ENCODE data around the gene GAS6. TPM values are rescaled to one million over a fixed set of nuclear protein-coding genes. Genes with fewer than 3 reads are reported as not detected.
A peak's percentile ranks its signal among the peaks of the same experiment; 100 is the strongest.

GAS6 gene
- total RNA-seq, 1 experiment from 2014 or later: 93.8 TPM

DNA sequence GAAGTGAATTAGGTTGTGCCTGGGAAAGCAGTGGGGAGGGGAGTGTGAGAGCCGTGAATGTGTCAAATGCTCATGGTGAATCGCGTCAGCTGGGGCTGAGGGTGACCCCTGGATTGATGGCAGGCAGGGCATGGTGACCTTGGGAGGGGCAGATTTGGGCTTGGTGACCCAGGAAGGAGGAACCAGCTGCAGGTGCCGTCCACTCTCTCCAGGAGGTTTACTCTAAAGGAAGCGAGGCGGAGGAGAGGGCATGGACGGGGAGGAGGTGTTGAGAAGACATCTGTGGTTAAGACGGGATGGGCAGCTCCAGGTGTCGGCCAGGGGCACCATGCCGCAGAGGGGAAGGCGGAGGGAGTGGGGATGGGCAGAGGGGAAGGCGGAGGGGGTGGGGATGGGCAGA lies 76.2 kb downstream of the GAS6 start:
- H4K20me1 ChIP-seq (ENCODE audit: insufficient read depth): no peaks in the 10 kb centered on the region
- no peaks in the 10 kb centered on the region for H3K36me3 ChIP-seq (ENCODE audit: low read depth)
- H3K4me3 ChIP-seq: no peak overlapping the region
- H3K79me2 ChIP-seq (ENCODE audit: low read depth): no peaks in the 10 kb centered on the region
- no TSS peak for BruUV-seq (replicated peaks)
- peaks cover 29% of the 10 kb centered on the region for H3K4me1 ChIP-seq (replicated peaks; ENCODE audit: insufficient read depth)
- peaks cover 12% of the 10 kb centered on the region; the same call in 1 of the 2 replicates for H3K9me3 ChIP-seq (ENCODE audit: insufficient read depth, low read depth)
- intact Hi-C loops (cut with micrococcal nuclease; ENCODE audit: unreplicated experiment): no loop called here
- H2AFZ ChIP-seq: no peak overlapping the region
- H3K27me3 ChIP-seq (ENCODE audit: insufficient read depth, low read depth): peaks cover 21% of the 10 kb centered on the region
- no peak overlapping the region for H3K4me2 ChIP-seq
- H3F3A ChIP-seq (ENCODE audit: insufficient read depth, low read depth): peaks cover 41% of the 10 kb centered on the region
- H3K27ac ChIP-seq: no peak overlapping the region
- no peak for DNase-seq
- ChIA-PET CTCF (no interaction called here), POLR2A (ENCODE audit: unreplicated experiment) (no interaction called here)
- no peak for TF ChIP-seq EZH2 (IDR thresholded peaks at IDR 0.05; ENCODE audit: low read depth)
- TF ChIP-seq, protein P1, sequence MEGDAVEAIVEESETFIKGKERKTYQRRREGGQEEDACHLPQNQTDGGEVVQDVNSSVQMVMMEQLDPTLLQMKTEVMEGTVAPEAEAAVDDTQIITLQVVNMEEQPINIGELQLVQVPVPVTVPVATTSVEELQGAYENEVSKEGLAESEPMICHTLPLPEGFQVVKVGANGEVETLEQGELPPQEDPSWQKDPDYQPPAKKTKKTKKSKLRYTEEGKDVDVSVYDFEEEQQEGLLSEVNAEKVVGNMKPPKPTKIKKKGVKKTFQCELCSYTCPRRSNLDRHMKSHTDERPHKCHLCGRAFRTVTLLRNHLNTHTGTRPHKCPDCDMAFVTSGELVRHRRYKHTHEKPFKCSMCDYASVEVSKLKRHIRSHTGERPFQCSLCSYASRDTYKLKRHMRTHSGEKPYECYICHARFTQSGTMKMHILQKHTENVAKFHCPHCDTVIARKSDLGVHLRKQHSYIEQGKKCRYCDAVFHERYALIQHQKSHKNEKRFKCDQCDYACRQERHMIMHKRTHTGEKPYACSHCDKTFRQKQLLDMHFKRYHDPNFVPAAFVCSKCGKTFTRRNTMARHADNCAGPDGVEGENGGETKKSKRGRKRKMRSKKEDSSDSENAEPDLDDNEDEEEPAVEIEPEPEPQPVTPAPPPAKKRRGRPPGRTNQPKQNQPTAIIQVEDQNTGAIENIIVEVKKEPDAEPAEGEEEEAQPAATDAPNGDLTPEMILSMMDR (conservative IDR thresholded peaks at IDR 0.05): no peak
- no peaks in the 10 kb centered on the region for H3K9me2 ChIP-seq (ENCODE audit: insufficient read depth)

DNA sequence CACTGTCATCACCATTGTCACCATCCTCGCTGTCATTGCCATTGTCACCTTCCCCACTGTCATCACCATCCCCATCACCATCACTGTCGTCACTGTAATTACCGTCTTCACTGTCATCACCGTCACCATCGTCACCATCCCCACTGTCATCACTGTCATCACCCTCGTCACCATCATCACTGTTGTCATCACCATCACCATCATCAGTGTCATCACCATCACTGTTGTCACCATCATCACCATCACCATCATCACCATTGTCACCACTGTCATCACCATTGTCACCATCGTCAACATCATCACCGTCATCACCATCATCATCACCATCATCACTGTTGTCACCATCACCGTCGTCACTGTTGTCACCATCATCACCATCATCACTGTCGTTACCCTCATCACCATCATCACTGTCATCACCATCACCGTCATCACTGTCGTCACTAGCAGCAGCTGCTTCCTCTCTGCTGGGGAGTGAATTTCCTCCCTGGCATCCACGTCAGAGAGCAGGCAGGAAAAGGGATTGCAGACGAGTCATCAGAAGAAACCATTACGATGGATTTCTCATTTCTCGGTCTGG lies 77.5 kb downstream of the GAS6 start:
- intact Hi-C loops (cut with micrococcal nuclease; ENCODE audit: unreplicated experiment): no loop called here
- Histone ChIP-seq H3K27me3 (ENCODE audit: insufficient read depth, low read depth) (0 out of 2 replicates have a peak, but pooled peaks cover 9% of the 10 kb centered on the region), H3K9me3 (ENCODE audit: insufficient read depth, low read depth) (peaks cover 12% of the 10 kb centered on the region; the same call in 1 of the 2 replicates), H3K79me2 (ENCODE audit: low read depth) (no peaks in the 10 kb centered on the region), H3K36me3 (ENCODE audit: low read depth) (no peaks in the 10 kb centered on the region), H3K4me1 (replicated peaks; ENCODE audit: insufficient read depth) (peaks cover 29% of the 10 kb centered on the region), H3K9me2 (ENCODE audit: insufficient read depth) (no peaks in the 10 kb centered on the region), H3K27ac (no peak overlapping the region), H2AFZ (no peak overlapping the region), H3K4me2 (peak overlapping the region; percentile 65; the same call in 1 of the 2 replicates), H3K4me3 (no peak overlapping the region), H3F3A (ENCODE audit: insufficient read depth, low read depth) (peaks cover 37% of the 10 kb centered on the region), H4K20me1 (ENCODE audit: insufficient read depth) (no peaks in the 10 kb centered on the region)
- ChIA-PET CTCF (no interaction called here), POLR2A (ENCODE audit: unreplicated experiment) (no interaction called here)
- DNase-seq: no peak
- TF ChIP-seq, protein P1 (conservative IDR thresholded peaks at IDR 0.05): no peak
- TF ChIP-seq EZH2 (IDR thresholded peaks at IDR 0.05; ENCODE audit: low read depth): no peak
- BruUV-seq (replicated peaks): no TSS peak

DNA sequence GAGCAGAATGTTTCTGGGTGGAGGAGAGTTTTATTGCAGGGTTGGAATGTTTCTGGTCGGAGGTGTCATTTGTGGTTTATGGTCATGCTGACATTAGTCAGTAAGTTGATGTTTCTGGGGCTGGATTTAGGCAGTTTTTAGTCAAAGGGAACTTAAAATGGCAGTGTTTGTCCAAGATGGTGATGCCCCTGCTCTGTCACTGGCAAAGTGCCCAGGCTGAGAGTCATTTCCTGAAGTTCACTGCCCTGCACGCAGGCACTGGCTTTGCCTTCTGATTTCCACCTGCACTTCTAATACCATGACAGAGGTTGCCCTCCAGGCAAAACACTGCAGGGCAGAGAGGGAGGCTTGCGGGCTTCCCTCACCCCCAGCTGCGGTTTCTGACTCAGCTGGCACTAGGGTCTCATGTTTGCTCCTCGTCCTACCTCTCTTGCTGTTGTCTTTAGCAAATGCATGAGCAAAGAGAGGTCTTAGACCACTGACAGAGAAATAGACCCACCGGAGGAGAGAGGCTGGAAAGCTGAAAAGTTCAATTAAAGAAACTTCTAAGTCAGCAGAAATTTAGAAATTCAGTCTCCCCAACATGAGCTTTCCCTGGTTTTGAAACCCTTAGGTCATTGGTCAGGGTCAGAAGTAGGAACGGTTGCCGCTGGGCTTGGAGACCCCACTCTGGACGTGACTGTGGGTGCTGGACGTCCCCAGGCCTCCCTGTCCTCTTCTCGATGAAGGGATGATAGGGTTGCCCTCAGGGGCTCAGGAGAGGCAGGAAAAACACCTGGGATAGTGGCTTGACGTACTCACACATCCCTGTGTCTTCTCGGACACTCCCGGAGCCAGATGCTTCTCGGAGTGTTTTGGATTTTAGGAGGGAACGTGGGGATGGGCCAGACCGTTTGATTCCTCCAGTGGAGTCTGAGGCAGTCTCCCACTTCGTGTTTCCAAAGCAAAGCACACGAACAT lies 78.5 kb downstream of the GAS6 start:
- Histone ChIP-seq H3K4me3 (peak overlapping the region; percentile 12; the same call in 1 of the 2 replicates), H3K79me2 (ENCODE audit: low read depth) (no peaks in the 10 kb centered on the region), H3K9me3 (ENCODE audit: insufficient read depth, low read depth) (peaks cover 12% of the 10 kb centered on the region; the same call in 1 of the 2 replicates), H3K36me3 (ENCODE audit: low read depth) (no peaks in the 10 kb centered on the region), H4K20me1 (ENCODE audit: insufficient read depth) (no peaks in the 10 kb centered on the region), H3K9me2 (ENCODE audit: insufficient read depth) (no peaks in the 10 kb centered on the region), H3K27me3 (ENCODE audit: insufficient read depth, low read depth) (0 out of 2 replicates have a peak, but pooled peaks cover 4% of the 10 kb centered on the region), H3K27ac (peak overlapping the region; percentile 62), H3F3A (ENCODE audit: insufficient read depth, low read depth) (peaks cover 37% of the 10 kb centered on the region), H2AFZ (no peak overlapping the region), H3K4me1 (replicated peaks; ENCODE audit: insufficient read depth) (peaks cover 29% of the 10 kb centered on the region), H3K4me2 (peak overlapping the region; percentile 65)
- BruUV-seq (replicated peaks): no TSS peak
- intact Hi-C loops (cut with micrococcal nuclease; ENCODE audit: unreplicated experiment): loop anchor here (2.0 kb wide), 1 partner anchor 29 kb away; no protein-coding TSS in a partner anchor
- ChIA-PET CTCF (no interaction called here), POLR2A (ENCODE audit: unreplicated experiment) (interaction anchor here (0.5 kb wide), 1 partner anchor 403 kb away, joined by 3 read pairs; no protein-coding TSS in a partner anchor)
- no peak for TF ChIP-seq EZH2 (IDR thresholded peaks at IDR 0.05; ENCODE audit: low read depth)
- TF ChIP-seq, protein P1 (conservative IDR thresholded peaks at IDR 0.05): no peak
- DNase-seq: peak; percentile 78 to 88

All from PC-9 (cell line).